ENCODE results near the gene OIT3. TPM values are rescaled to one million over a fixed set of nuclear protein-coding genes. Genes with fewer than 3 reads are reported as not detected.

The OIT3 gene
- total and polyA plus RNA-seq, 4 donors, result 0.08 to 0.49 (median 0.28) TPM; not detected in 1

DNA sequence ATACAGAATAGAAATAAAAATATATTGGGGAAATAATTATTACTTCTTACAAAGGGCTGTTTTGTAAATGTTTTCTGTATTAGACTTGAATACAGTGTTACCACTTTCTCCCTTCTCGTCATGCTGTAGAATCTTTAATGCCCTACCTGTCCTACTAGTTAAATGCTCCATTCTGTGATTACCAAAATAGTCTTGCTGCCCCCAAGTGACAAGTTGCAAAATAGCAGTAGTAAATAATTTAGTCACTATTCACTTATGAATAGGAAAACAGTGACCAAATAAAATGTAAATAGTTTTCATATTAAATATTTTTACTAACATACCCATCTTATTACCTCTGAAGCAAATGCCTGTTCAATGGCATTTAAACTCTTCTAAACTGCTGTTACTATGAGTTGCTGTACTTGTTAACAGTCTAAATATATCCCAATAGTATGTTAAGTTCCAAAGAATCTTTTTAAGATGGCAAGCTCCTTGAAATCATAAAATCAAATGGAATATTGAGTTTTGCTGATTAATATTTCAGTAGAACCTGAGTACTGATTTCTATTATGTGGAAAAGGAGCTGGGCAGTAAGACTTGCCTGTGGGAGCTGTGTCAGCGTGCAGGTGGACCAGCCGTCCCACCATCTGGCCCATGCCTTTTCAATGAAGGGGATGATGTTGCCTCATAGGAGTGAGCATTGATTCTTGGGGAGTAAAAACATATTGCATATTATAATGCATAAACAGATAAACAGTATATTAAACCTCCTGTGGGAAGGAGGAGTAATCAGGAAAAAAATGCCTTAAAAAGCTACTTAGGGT, 18.1 kb upstream of the OIT3 start:
- ATAC-seq (ENCODE audit: insufficient read depth, low FRiP score) (no peak), DNase-seq (peak in 2 of 3 donors; percentile 25 to 39)
- H3K36me3 ChIP-seq (ENCODE audit: control insufficient read depth in 4 of 4, insufficient read depth in 4 of 4, low read length in 4 of 4), result peaks cover 2 to 17% (median 3%) of the 10 kb centered on the region in 4 donors
- TF ChIP-seq, protein P1, sequence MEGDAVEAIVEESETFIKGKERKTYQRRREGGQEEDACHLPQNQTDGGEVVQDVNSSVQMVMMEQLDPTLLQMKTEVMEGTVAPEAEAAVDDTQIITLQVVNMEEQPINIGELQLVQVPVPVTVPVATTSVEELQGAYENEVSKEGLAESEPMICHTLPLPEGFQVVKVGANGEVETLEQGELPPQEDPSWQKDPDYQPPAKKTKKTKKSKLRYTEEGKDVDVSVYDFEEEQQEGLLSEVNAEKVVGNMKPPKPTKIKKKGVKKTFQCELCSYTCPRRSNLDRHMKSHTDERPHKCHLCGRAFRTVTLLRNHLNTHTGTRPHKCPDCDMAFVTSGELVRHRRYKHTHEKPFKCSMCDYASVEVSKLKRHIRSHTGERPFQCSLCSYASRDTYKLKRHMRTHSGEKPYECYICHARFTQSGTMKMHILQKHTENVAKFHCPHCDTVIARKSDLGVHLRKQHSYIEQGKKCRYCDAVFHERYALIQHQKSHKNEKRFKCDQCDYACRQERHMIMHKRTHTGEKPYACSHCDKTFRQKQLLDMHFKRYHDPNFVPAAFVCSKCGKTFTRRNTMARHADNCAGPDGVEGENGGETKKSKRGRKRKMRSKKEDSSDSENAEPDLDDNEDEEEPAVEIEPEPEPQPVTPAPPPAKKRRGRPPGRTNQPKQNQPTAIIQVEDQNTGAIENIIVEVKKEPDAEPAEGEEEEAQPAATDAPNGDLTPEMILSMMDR (IDR thresholded peaks at IDR 0.05; ENCODE audit: control extremely low read depth, extremely low read depth), result peak; percentile 17
- 77 to 83% methylated on average over 3 of the region's 3 CpGs for WGBS, 2 donors
- no peaks in the 10 kb centered on the region for H3K4me1 ChIP-seq (ENCODE audit: control insufficient read depth in 5 of 5, insufficient read depth in 5 of 5, low read length in 5 of 5)
- H3K27me3 ChIP-seq (ENCODE audit: control insufficient read depth in 3 of 3, insufficient read depth in 3 of 3, low read length in 2 of 3), result no peaks in the 10 kb centered on the region
- no peak overlapping the region for H3K27ac ChIP-seq (ENCODE audit: low read depth in 1 of 2, low read length in 1 of 2)
- H3K4me3 ChIP-seq, result no peak overlapping the region
- no peaks in the 10 kb centered on the region for H3K9me3 ChIP-seq (ENCODE audit: control insufficient read depth in 4 of 4, insufficient read depth in 3 of 4, low read length in 3 of 4)
- no peak overlapping the region for H3K9ac ChIP-seq (ENCODE audit: insufficient read depth in 1 of 2, low read length in 2 of 2)

DNA sequence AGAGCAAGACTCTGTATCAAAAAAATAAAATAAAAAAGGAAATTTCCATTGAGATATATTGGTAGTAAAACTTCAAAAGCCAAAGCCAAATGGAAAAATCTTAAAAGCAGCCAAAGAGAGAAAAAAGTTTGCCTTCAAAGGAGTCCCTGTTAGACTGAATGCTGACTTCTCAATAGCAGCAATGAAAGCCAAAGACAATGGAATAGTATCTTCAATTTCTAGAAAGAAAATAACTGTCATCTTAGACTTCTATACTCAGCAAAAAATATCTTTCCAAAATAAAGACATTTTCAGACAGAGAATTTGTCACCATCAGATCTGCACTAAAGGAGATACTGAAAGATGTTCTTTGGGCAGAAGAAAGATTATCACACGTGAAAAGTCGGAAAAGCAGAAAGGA, 14.3 kb upstream of the OIT3 start:
- H3K36me3 ChIP-seq (ENCODE audit: control insufficient read depth in 4 of 4, insufficient read depth in 4 of 4, low read length in 4 of 4), result peaks cover 0 to 18% (median 4%) of the 10 kb centered on the region in 4 donors
- ATAC-seq (ENCODE audit: insufficient read depth, low FRiP score), result no peak
- 97 to 99% methylated on average over 2 of the region's 2 CpGs for WGBS, 2 donors
- TF ChIP-seq, protein P1 (IDR thresholded peaks at IDR 0.05; ENCODE audit: control extremely low read depth, extremely low read depth), result no peak
- no peak overlapping the region for H3K4me3 ChIP-seq
- H3K27ac ChIP-seq (ENCODE audit: low read depth in 1 of 2, low read length in 1 of 2), result no peak overlapping the region
- H3K9me3 ChIP-seq (ENCODE audit: control insufficient read depth in 4 of 4, insufficient read depth in 3 of 4, low read length in 3 of 4), result no peaks in the 10 kb centered on the region
- no peak for DNase-seq
- H3K4me1 ChIP-seq (ENCODE audit: control insufficient read depth in 5 of 5, insufficient read depth in 5 of 5, low read length in 5 of 5), result no peaks in the 10 kb centered on the region
- H3K9ac ChIP-seq (ENCODE audit: insufficient read depth in 1 of 2, low read length in 2 of 2), result no peak overlapping the region
- no peaks in the 10 kb centered on the region for H3K27me3 ChIP-seq (ENCODE audit: control insufficient read depth in 3 of 3, insufficient read depth in 3 of 3, low read length in 2 of 3)

DNA sequence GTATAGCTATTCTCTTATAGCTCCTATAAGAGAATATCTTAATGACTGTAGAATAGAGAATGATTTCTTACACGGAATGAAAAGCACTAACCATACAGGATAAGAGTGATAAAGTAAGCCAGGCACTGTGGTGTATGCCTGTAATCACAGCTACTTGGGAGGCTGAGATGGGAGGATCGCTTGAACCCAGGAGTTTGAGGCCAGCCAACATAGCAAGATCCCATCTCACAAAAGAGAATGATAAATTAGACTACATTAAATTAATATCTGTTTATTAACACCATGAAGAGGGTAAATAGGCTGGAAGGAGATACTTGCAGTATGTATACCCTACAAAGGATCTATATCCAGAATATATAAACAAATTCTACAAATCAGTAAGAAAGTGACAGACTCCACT, 12.2 kb upstream of the OIT3 start:
- 98 to 99% methylated on average over 2 of the region's 2 CpGs for WGBS, 2 donors
- ATAC-seq (ENCODE audit: insufficient read depth, low FRiP score) (no peak), DNase-seq (no peak)
- TF ChIP-seq, protein P1 (IDR thresholded peaks at IDR 0.05; ENCODE audit: control extremely low read depth, extremely low read depth), result no peak
- Histone ChIP-seq H3K9ac (ENCODE audit: insufficient read depth in 1 of 2, low read length in 2 of 2) (no peak overlapping the region), H3K36me3 (ENCODE audit: control insufficient read depth in 4 of 4, insufficient read depth in 4 of 4, low read length in 4 of 4) (peaks cover 2 to 18% (median 8%) of the 10 kb centered on the region in 4 donors), H3K27me3 (ENCODE audit: control insufficient read depth in 3 of 3, insufficient read depth in 3 of 3, low read length in 2 of 3) (no peaks in the 10 kb centered on the region), H3K4me1 (ENCODE audit: control insufficient read depth in 5 of 5, insufficient read depth in 5 of 5, low read length in 5 of 5) (peaks cover 0 to 2% (median 0%) of the 10 kb centered on the region in 5 donors), H3K4me3 (no peak overlapping the region), H3K9me3 (ENCODE audit: control insufficient read depth in 4 of 4, insufficient read depth in 3 of 4, low read length in 3 of 4) (no peaks in the 10 kb centered on the region), H3K27ac (ENCODE audit: low read depth in 1 of 2, low read length in 1 of 2) (no peak overlapping the region)
